Lung microvascular endothelial cell (primary cell): Measurements from ENCODE around the gene PRELID3B. TPM values are rescaled to one million over a fixed set of nuclear protein-coding genes. Genes with fewer than 3 reads are reported as not detected.

ENCODE experiments used
- DNase-seq, 2 donors: peaks; one replicate each; pipeline versions ENCODE4 v3.0.0 to v3.0.0-alpha.2; 2010; ENCODE audit warnings: low read depth in 2 of 2
- total RNA-seq: library from RNA; depleted of rRNA; stranded (reverse); fragments of >200 nt; gene quantifications from 2 replicates; pipeline ENCODE4 v1.2.1, GENCODE V29; 2014

The PRELID3B gene
- total RNA-seq, 1 donor from 2014 or later, result 86.5 TPM

DNA sequence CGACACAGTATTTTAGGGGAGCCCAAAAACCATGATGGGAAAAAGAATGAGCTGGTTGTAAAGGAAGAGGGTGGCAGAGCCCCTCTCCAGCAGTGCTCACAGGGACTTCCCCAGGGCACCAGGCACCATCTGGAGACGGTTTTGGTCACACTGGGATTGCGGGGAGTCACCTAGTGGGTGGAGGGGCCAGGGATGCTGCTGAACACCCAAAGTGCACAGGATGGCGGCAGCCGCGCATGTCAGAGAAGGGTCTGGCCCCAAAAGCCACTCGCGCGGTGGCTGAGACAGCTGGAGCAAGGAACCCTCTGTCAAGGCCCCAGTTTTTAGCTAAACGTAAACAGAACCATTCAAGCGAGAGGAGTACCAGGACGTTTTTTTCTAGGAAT lies 46.4 kb downstream of the PRELID3B start:
- DNase-seq, result no peak

DNA sequence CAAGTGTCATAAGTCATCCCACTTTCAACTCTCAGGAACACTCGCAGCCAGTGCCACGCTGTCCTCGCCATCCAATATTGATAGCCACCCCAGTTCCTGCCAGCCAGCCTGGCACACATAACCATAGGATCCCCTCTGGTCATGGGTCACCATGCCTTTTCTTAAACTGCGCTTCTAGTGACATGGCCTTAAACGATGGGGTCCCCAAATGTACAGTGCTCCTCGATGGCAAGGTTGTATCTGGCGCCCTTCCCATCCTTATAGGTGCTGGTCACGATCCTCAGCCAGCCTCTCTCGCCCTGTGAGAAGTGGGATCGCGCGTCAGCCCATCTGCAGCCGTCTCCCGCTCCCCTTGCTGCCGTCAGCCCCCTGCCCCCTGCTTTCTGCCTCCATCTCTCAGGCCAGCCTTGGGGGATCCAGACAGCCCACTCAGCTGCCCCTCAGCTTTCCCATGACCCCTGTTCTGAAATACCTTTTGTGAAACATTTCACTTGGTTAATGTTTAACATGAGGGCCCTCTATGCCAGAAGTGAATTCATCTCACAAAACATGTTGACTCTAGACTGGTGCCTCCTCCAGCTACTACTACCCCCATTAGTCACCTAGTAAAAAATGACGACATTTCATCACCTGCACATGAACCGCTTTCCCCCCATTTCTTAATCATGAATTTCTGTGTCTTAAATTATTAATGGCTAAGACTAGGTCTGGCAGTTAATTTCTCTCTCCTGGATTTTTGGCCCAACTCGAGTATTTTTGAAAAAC lies 46.9 kb downstream of the PRELID3B start:
- no peak for DNase-seq

DNA sequence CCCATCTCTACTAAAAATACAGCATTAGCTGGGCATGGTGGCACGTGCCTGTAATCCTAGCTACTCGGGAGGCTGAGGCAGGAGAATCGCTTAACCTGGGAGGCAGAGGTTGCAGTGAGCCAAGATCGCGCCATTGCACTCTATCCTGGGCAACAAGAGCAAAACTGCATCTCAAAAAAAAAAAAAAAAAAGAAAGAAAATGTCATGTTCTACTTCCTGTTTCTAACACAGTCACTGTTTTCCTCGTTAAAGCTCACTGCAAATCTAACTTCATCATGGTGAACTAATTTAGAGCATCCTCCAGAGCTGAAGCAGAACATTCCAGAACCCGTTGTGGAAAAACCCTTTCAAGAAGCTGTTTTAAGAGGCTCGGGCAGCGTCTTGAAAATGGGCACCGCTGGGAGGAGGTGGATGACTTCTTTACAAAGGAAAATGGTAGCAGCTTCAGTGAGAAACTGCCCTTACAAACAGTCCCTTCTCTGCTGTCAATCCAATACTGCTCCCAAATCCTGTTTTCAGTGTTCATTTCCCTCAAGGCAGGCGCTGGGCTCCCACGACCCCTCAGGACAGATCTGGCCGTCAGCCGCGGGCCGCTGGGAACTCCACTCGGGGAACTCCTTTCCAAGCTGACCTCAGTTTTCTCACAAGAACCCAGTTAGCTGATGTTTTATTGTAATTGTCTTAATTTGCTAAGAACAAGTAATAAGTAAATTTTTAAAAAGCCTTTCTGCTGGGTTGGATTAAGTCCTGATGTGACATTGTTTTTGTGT lies 48.0 kb downstream of the PRELID3B start:
- no peak for DNase-seq

DNA sequence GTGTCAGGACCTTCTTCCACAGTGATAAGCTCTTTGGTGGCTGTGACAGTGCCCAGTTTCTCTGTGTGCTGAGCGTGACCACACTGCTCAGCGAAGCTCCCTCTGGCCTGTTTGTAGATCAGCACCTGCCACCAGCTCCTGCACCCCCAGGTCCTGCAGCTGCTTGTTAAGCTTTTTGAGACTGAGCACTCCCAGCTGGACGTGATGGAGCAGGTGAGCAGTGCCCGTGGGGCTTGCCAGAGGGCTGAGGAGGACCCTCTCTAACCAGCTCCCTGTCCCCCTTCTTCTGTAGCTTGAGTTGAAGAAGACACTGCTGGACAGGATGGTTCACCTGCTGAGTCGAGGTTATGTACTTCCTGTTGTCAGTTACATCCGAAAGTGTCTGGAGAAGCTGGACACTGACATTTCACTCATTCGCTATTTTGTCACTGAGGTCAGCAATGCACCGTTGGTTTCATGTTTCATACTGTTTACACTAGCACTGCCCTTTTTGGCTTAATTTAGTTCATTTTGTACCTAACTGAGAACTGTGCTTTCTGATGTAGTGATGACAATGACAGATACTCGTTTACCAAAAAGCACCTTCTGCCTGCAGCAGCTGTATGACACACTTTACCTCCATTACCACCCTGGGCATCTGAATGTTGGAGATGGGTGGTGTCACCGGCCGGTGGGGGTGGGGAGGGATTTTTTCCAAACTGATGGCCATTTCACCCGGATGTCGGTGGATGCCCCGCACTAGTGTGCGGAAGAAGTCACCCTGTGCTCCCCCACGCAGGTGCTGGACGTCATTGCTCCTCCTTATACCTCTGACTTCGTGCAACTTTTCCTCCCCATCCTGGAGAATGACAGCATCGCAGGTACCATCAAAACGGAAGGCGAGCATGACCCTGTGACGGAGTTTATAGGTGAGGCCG lies 49.0 kb downstream of the PRELID3B start:
- DNase-seq, result no peak

DNA sequence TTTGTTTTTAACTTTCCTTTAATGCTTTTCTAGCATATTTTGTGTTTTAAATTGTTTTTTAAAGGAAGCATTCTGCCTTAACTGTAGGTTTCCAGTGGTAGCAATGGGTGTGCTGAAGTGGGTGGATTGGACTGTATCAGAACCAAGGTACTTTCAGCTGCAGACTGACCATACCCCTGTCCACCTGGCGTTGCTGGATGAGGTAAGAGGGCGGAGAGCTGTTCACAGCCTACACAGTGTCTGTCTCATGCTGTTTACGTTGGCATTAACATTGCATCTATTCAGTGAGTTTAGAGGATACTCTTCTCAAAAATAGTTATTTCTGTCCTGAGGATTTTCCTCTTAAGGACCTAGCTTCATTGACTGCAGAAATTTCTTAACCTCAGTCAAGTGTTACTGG lies 49.7 kb downstream of the PRELID3B start:
- DNase-seq, result no peak

DNA sequence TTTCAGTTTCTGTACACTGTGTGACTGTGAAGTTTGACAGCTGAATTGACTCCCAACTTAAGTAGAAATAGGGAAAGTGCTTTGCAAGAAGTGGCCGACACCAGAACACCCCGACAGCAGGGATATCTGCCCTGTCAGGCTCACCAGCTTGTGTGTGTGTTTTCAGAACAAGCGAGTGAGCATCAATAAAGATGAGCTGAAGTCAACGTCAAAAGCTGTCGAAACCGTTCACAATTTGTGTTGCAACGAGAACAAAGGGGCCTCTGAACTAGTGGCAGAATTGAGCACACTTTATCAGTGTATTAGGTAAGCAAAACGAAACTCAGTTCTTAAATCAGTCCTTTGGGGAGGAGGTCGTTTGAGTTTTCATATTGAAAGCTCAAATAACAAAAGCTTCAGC lies 50.9 kb downstream of the PRELID3B start:
- no peak for DNase-seq

DNA sequence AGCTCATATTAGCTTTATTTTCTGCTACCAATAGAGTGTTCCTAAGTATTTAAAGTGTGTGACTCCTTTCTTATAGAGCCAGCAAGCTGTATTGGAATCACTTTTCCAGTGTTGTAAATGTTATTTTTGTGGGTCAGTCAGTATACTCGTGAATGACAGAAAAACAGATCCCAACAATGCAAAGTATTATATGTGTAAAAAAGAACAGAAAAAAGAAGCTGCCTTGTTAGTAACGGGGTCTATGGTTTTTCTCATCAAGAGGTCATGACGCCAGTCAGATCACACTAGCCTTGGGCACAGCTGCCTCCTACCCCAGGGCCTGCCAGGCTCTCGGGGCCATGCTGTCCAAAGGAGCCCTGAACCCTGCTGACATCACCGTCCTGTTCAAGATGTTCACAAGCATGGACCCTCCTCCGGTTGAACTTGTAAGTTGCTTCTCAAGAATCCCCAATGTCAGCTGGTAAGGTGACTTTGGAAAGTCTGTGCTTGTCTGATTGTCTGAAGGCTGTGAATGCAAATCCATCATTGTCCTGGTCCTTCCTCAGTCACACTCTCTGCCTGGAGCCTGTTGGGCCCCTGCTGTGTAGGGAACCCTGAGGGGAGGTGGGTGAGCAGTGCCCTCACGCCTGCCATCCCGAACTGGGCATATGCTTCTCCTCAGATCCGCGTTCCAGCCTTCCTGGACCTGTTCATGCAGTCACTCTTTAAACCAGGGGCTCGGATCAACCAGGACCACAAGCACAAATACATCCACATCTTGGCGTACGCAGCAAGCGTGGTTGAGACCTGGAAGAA lies 51.7 kb downstream of the PRELID3B start:
- no peak for DNase-seq

DNA sequence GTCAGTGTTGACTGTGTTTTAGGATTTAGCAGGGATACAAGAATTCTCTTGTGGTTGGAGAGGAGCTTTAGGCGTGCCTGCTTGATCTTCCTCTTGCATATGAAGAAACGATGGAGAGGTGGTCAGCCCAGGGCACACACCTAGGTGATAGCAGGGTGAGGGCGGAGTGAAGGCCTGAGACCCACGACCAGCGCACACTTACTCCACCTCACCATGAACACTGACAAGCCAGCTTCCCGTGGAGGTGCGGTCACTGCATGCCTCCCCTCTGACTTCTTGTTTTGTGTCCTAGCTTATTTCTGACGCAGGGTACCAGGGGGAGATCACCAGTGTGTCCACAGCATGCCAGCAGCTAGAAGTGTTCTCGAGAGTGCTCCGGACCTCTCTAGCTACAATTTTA lies 53.4 kb downstream of the PRELID3B start:
- no peak for DNase-seq

DNA sequence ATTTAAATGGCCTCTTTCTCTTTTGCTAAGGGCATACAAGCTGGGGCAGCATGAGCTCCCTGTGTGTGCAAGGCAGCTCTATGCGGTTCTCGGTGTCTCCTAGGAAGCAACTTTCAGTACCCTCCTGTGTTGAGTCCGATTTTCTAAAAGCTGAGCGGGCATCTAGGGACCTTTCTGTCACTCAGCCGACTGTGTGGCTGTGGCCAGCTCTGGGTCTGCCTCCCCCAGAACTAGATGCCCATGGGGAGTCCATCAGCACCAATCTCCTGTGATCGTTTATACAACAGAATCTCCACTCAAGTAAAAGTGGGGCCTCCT lies 54.1 kb downstream of the PRELID3B start:
- DNase-seq, result no peak

DNA sequence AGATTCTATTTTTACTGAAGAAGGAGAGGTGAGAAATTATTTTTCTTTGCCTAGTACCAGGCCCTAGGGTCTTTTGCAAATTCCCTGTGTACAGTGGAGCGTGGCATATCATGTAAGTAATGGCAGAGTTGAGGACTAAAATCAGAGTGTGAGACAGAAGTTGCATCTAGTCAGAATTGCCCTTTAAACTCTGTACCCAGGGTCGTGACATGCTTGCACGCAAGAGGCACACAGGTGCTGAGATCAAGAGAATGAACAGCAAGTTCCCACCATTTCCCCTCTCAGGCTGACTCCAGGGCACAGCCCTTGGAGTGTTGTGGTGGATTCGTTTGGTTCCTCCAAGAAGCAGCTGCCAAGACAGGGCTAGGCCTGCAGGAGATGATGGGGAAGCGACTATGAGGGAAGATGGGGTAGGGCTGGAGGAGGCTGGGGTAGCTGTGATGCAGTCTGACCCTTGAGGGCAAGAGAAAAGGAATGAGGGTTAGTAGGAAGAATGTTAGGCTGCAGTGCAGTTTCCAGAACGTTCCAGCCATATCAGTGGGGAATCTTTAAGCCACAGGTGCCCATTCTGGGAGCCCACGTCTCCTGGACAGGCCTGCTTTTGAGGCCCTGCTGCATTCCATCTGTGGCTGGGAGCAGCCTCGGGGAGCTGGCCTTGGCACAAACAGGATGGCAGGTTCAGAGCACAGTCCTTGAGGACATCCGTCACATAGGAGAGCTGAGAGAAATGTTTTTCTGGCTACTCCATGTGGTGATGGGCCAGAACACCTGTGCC lies 54.6 kb downstream of the PRELID3B start:
- no peak for DNase-seq

DNA sequence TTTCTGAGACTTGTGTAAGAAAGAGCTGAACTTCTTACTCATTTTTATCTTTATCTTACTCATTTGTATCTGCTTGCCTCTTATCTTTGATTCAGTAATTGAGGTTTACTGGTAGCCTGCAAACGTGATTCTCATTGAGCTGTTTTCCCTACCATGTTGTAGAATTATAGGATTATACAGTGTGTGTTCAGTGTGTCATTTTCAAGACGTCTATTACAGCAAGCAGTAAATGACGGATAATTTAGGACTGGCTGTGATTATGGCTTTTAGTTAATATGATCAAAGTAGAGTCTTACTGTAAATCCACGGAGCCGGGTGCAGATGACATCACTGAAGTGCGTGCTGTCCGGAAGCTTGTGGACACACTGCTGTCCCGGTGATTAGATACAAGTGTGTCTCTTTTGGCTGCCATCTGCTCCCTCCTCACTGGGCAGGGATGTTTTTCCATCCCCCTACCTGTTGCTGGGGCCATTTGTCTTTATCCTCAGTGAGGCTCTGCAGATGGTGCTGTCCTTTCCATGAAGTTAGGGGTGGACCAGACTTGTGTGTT lies 55.5 kb downstream of the PRELID3B start:
- no peak for DNase-seq

DNA sequence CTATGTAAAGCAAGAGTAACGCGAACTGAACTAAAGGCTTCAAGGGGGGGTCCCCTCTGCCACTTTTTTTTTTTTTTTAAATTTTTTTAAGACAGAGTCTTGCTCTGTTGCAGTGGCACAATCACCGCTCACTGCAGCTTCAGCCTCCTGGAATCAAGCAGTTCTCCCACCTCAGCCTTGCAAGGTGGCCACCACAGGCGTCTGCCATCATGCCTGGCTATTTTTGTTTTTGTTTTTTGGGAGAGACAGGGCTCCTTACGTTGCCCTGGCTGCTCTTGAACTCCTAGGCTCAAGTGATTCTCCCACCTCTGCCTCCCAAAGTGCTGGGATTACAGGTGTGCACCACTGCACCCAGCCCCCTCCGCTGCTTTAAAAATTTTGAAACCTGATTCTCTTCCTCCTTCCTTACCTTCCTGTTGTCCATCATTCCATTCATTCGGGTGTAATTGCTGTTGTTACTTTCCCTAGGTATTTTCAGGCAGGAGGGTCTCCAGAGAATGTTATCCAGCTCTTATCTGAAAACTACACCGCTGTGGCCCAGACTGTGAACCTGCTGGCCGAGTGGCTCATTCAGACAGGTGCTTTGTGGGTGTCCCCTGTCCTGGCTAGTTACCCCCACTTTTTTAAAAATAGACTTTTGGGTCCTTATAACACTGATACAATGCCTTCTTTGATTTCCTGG lies 56.2 kb downstream of the PRELID3B start:
- no peak for DNase-seq

DNA sequence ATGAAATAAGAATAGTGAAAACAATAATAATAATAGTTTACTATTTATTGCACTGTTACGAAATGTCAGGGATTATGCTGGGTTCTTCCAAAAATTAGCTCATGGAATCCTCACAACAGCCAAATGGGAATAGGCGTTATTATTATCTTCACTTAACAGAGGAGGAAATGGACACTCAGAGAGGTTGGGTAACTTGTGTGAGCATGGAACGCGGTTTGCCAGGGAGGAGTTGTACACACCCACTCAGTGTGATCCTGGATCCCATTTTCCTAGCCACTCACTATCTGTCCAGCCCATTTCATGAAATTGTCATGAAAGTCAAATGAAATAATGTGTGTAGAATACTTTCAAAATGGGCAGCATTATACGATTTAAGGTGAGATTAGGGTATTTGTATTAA lies 56.9 kb downstream of the PRELID3B start:
- DNase-seq, result no peak

DNA sequence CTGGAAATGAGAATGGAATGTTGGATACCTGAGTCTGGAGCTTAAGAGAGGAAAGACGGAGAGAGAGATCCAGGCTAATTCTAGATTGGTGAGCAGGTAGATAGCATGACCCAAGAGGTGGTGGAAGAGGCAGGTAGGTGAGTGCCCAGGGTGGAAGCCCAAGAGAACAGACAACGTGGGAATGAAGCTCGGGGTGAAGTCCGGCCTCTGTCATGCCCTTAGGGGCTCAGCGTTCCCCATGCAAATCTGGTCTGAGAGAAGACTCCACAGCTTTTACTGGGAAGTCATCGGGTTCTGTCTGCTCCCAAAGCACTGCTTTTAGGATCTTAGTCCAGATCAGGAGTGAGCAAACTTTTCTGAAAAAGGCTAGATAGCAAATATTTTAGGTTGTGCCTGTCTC lies 57.9 kb downstream of the PRELID3B start:
- no peak for DNase-seq

Other genes with a start within 250 kb of the PRELID3B start
- gene GNAS-AS1, start 191.9 kb downstream of the PRELID3B start, total RNA-seq, result 0.22 TPM in 1 of 2 replicates, not detected in the other
- 261 and 375 TPM in 2 replicates for gene GNAS, start 190.1 kb downstream of the PRELID3B start, total RNA-seq
- 43.8 and 51.0 TPM in 2 replicates for gene NELFCD, start 61.5 kb downstream of the PRELID3B start, total RNA-seq
- 203 and 287 TPM in 2 replicates for gene CTSZ, start 35.5 kb downstream of the PRELID3B start, total RNA-seq
- not detected in 2 replicates for gene TUBB1, start 23.4 kb downstream of the PRELID3B start, total RNA-seq
- gene ATP5F1E, start 10.5 kb downstream of the PRELID3B start, total RNA-seq, result 41.6 and 80.0 TPM in 2 replicates
- under 0.01 and 0.20 TPM in 2 replicates for gene ZNF831, start 121.0 kb upstream of the PRELID3B start, total RNA-seq